Measurements from ENCODE around the gene HBA1. TPM values are rescaled to one million over a fixed set of nuclear protein-coding genes. Genes with fewer than 3 reads are reported as not detected.

HBA1 gene
- total and polyA plus RNA-seq, 2 of the 8 experiments (the other 6 are each of a cell fraction or from before 2014, with no cell fraction given): 2.3 TPM

DNA sequence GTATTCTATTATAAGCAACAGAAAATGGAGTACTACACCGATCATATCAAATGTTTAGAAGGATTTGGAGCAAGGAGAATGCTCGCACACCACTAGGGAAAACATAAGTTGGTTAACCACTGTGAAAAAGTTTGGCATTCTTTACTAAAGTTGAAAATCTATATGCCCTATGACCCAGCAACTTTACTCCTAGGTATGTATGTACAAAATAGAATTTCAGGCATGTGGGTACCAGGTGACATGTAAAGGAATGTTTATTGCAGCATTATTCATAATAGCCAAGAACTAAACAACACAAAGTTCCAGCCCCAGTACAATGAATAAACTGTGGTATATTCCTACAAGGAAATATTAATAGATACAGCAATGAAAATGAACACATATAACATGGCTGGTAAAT is 29.8 kb upstream of the HBA1 start:
- Histone ChIP-seq H3K79me2 (ENCODE audit: control insufficient read depth in 1 of 2, insufficient read depth in 2 of 2, low read length in 2 of 2) (no peaks in the 10 kb centered on the region), H2BK20ac (ENCODE audit: low read length) (no peak overlapping the region), H3K79me1 (ENCODE audit: low read depth, low read length) (no peaks in the 10 kb centered on the region), H3K18ac (ENCODE audit: extremely low read depth, low read length) (no peak overlapping the region), H2BK120ac (replicated peaks; ENCODE audit: low read depth, low read length) (no peak overlapping the region), H3K56ac (replicated peaks; ENCODE audit: insufficient read length, low read depth, low read length) (no peak overlapping the region), H2BK15ac (ENCODE audit: low read length) (no peak overlapping the region), H3K36me3 (ENCODE audit: control insufficient read depth in 2 of 4, insufficient read depth in 4 of 4, low read length in 3 of 4) (no peaks in the 10 kb centered on the region), H2BK5ac (ENCODE audit: low read depth, low read length) (no peak overlapping the region), H4K20me1 (replicated peaks in 1 of 2; ENCODE audit: control insufficient read depth in 1 of 2, insufficient read depth in 2 of 2, low read length in 2 of 2) (no peaks in the 10 kb centered on the region), H3K4me3 (ENCODE audit: extremely low read depth in 1 of 4, insufficient read depth in 2 of 4, low read depth in 3 of 4, low read length in 4 of 4) (no peak overlapping the region), H3K14ac (ENCODE audit: insufficient read length) (no peak overlapping the region), H2AK5ac (ENCODE audit: low read depth, low read length) (no peak overlapping the region), H3K4me1 (replicated peaks in 1 of 4; ENCODE audit: control insufficient read depth in 3 of 4, insufficient read depth in 4 of 4, low read length in 3 of 4) (no peaks in the 10 kb centered on the region; a peak in 1 of 7 replicates), H3K27ac (ENCODE audit: low read depth, low read length) (no peak overlapping the region), H2BK12ac (ENCODE audit: low read depth, low read length) (no peak overlapping the region), H3K27me3 (replicated peaks in 1 of 4; ENCODE audit: control insufficient read depth in 3 of 4, extremely low read depth in 1 of 4, insufficient read depth in 3 of 4, low read length in 3 of 4) (peaks cover 0 to 7% (median 2%) of the 10 kb centered on the region in 4 experiments; a peak in 1 of 7 replicates), H3K4me2 (ENCODE audit: insufficient read depth in 1 of 2, low read depth in 2 of 2, low read length in 2 of 2) (no peak overlapping the region), H3K23ac (ENCODE audit: insufficient read length) (no peak overlapping the region), H3K9ac (replicated peaks in 1 of 4; ENCODE audit: extremely low read depth in 1 of 4, low read depth in 3 of 4, low read length in 3 of 4) (no peak overlapping the region), H4K8ac (ENCODE audit: extremely low read depth, insufficient read depth, low read length) (no peak overlapping the region), H4K91ac (replicated peaks; ENCODE audit: insufficient read length, low read length) (no peak overlapping the region), H3K23me2 (ENCODE audit: low read depth, low read length) (no peaks in the 10 kb centered on the region), H4K5ac (ENCODE audit: insufficient read length, low read depth, low read length) (no peak overlapping the region), H2AFZ (ENCODE audit: low read length) (no peak overlapping the region), H3K9me3 (ENCODE audit: insufficient read depth in 2 of 2, low read depth in 1 of 2, low read length in 1 of 2) (no peaks in the 10 kb centered on the region), H3K4ac (replicated peaks; ENCODE audit: insufficient read length, low read depth, low read length) (no peak overlapping the region)
- WGBS, 2 experiments (ENCODE audit: extremely low coverage in 1 of 2, insufficient coverage in 1 of 2, insufficient read length in 1 of 2, insufficient replicate concordance in 2 of 2, low coverage in 1 of 2, low lambda C conversion rate in 2 of 2, missing lambda C conversion rate in 1 of 2): 82% methylated on average over 2 of the region's 2 CpGs; no CpG with 5 or more reads in 1 of the 2 experiments
- CTCF ChIA-PET (ENCODE audit: partially characterized antibody): no interaction called here
- POLR2A ChIA-PET (ENCODE audit: partially characterized antibody): no interaction called here
- FAIRE-seq (no peak), DNase-seq (ENCODE audit: low read depth in 1 of 2, low spot score in 2 of 2) (no peak)
- TF ChIP-seq EP300 (IDR thresholded peaks at IDR 0.05; ENCODE audit: borderline replicate concordance in 1 of 2, low read depth in 2 of 2, low read length in 2 of 2): no peak
- TF ChIP-seq, protein P1, sequence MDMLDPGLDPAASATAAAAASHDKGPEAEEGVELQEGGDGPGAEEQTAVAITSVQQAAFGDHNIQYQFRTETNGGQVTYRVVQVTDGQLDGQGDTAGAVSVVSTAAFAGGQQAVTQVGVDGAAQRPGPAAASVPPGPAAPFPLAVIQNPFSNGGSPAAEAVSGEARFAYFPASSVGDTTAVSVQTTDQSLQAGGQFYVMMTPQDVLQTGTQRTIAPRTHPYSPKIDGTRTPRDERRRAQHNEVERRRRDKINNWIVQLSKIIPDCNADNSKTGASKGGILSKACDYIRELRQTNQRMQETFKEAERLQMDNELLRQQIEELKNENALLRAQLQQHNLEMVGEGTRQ (IDR thresholded peaks at IDR 0.05; ENCODE audit: low read length): no peak
- no peak for TF ChIP-seq CHD2 (IDR thresholded peaks at IDR 0.05; ENCODE audit: low read length)
- no peak for TF ChIP-seq ATF2 (IDR thresholded peaks at IDR 0.05; ENCODE audit: low read length)
- TF ChIP-seq FOSL1 (IDR thresholded peaks at IDR 0.05; ENCODE audit: insufficient read depth, low read depth, low read length): no peak
- TF ChIP-seq RNF2 (IDR thresholded peaks at IDR 0.05; ENCODE audit: borderline replicate concordance, low read depth, low read length, missing control alignments, poor library complexity, severe bottlenecking): no peak
- TF ChIP-seq SP1 (IDR thresholded peaks at IDR 0.05; ENCODE audit: low read depth, low read length): no peak
- TF ChIP-seq NRF1 (IDR thresholded peaks at IDR 0.05; ENCODE audit: low read depth, low read length): no peak
- TF ChIP-seq TEAD4 (IDR thresholded peaks at IDR 0.05; ENCODE audit: low read depth, low read length): no peak
- no peak for TF ChIP-seq BACH1 (IDR thresholded peaks at IDR 0.05; ENCODE audit: low read length)
- TF ChIP-seq MAFK (IDR thresholded peaks at IDR 0.05; ENCODE audit: low read depth, low read length): no peak
